ENCODE data around the gene BICD1.

The BICD1 gene

GRCh38 chr12:32379213-32379612 lies 272.6 kb downstream of the BICD1 start:
- H3K36me3 ChIP-seq = no peaks in the 10 kb centered on the region
- DNase-seq = no peak
- no peak overlapping the region for H3K4me3 ChIP-seq (ENCODE audit: low read depth, low read length)
- H3K27me3 ChIP-seq (ENCODE audit: insufficient read depth, low read depth, severe bottlenecking) = no peaks in the 10 kb centered on the region
- no peak overlapping the region for H3K27ac ChIP-seq
- no peak for TF ChIP-seq CTCF (IDR thresholded peaks at IDR 0.05; ENCODE audit: low read depth, low read length)
- H3K9me3 ChIP-seq (ENCODE audit: severe bottlenecking) = no peaks in the 10 kb centered on the region

DNA sequence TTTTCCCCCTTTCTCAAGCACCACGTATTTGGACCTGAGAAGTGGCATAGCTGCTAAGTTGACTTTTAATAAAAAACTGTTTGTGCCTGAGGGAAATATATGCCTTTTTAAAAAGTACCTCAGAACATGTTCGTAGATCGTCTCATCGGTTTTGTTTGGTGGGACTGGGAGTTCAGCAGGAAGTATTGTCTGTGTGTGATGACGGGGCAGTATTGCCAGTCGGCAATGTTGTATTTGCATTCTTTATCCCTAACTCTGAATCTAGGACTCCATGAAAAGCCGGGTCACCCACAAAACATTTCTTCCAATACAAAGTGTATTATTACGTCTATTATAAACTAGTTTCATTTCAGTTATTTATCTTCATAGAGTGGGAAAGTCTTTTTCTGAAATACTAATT lies 273.0 kb downstream of the BICD1 start:
- H3K9me3 ChIP-seq (ENCODE audit: severe bottlenecking) = no peaks in the 10 kb centered on the region
- H3K36me3 ChIP-seq = no peaks in the 10 kb centered on the region
- no peak overlapping the region for H3K4me3 ChIP-seq (ENCODE audit: low read depth, low read length)
- no peak overlapping the region for H3K27ac ChIP-seq
- DNase-seq = no peak
- TF ChIP-seq CTCF (IDR thresholded peaks at IDR 0.05; ENCODE audit: low read depth, low read length) = no peak
- no peaks in the 10 kb centered on the region for H3K27me3 ChIP-seq (ENCODE audit: insufficient read depth, low read depth, severe bottlenecking)

DNA sequence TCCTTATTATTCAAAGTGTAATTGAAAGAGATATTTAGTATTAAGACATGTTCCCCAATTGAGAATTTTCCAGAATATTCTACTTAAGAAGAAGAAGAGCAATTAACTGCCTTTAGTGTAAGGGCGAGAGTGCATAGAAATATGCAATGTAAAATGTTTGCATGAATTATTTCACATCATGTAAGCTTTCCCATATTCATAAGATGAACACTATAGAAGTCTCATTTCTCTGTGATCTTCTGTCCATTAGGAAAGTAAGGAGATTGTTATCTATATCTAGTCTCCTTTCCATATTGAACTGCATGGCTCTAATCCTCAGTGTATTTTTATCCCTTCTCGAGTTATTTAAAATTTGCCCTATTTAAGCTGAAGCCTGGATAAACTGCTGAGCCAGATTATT lies 275.6 kb downstream of the BICD1 start:
- H3K9me3 ChIP-seq (ENCODE audit: severe bottlenecking) = no peaks in the 10 kb centered on the region
- H3K4me3 ChIP-seq (ENCODE audit: low read depth, low read length) = no peak overlapping the region
- no peak overlapping the region for H3K27ac ChIP-seq
- H3K36me3 ChIP-seq = no peaks in the 10 kb centered on the region
- DNase-seq = no peak
- no peaks in the 10 kb centered on the region for H3K27me3 ChIP-seq (ENCODE audit: insufficient read depth, low read depth, severe bottlenecking)
- no peak for TF ChIP-seq CTCF (IDR thresholded peaks at IDR 0.05; ENCODE audit: low read depth, low read length)

GRCh38 chr12:32390572-32391219 lies 284.0 kb downstream of the BICD1 start:
- no peaks in the 10 kb centered on the region for H3K27me3 ChIP-seq (ENCODE audit: insufficient read depth, low read depth, severe bottlenecking)
- TF ChIP-seq CTCF (IDR thresholded peaks at IDR 0.05; ENCODE audit: low read depth, low read length) = no peak
- no peaks in the 10 kb centered on the region for H3K36me3 ChIP-seq
- no peak overlapping the region for H3K4me3 ChIP-seq (ENCODE audit: low read depth, low read length)
- H3K9me3 ChIP-seq (ENCODE audit: severe bottlenecking) = no peaks in the 10 kb centered on the region
- H3K27ac ChIP-seq = no peak overlapping the region
- no peak for DNase-seq

GRCh38 chr12:32395026-32395425 lies 288.4 kb downstream of the BICD1 start:
- no peaks in the 10 kb centered on the region for H3K9me3 ChIP-seq (ENCODE audit: severe bottlenecking)
- no peaks in the 10 kb centered on the region for H3K36me3 ChIP-seq
- H3K27ac ChIP-seq = no peak overlapping the region
- H3K4me3 ChIP-seq (ENCODE audit: low read depth, low read length) = no peak overlapping the region
- H3K27me3 ChIP-seq (ENCODE audit: insufficient read depth, low read depth, severe bottlenecking) = no peaks in the 10 kb centered on the region
- no peak for TF ChIP-seq CTCF (IDR thresholded peaks at IDR 0.05; ENCODE audit: low read depth, low read length)
- DNase-seq = no peak

- Histone ChIP-seq H3K4me3 (ENCODE audit: low read depth, low read length) (no peak overlapping the region), H3K27me3 (ENCODE audit: insufficient read depth, low read depth, severe bottlenecking) (no peaks in the 10 kb centered on the region), H3K27ac (no peak overlapping the region), H3K36me3 (no peaks in the 10 kb centered on the region), H3K9me3 (ENCODE audit: severe bottlenecking) (no peaks in the 10 kb centered on the region)
- DNase-seq = no peak
- TF ChIP-seq CTCF (IDR thresholded peaks at IDR 0.05; ENCODE audit: low read depth, low read length) = no peak
Measured at GRCh38 chr12:32397696-32398095, 291.0 kb downstream of the BICD1 start.
